ENCODE data around the gene APOC3.

Gene APOC3

GRCh38 chr11:116825854-116826750 is 3.6 kb upstream of the APOC3 start:
- no peaks in the 10 kb centered on the region for H4K20me1 ChIP-seq (ENCODE audit: insufficient read depth, low read length)
- H3K4me1 ChIP-seq (ENCODE audit: low read length), result no peaks in the 10 kb centered on the region
- TF ChIP-seq EZH2phosphoT487 (IDR thresholded peaks at IDR 0.05; ENCODE audit: low read depth), result no peak
- no peak for TF ChIP-seq CTCF (IDR thresholded peaks at IDR 0.05; ENCODE audit: low read depth, low read length)
- H3K27me3 ChIP-seq (ENCODE audit: low read depth, low read length), result no peaks in the 10 kb centered on the region
- H3K4me2 ChIP-seq (ENCODE audit: low read length), result no peak overlapping the region
- H3K36me3 ChIP-seq (replicated peaks; ENCODE audit: low read depth, low read length), result no peaks in the 10 kb centered on the region
- H3K9me3 ChIP-seq (ENCODE audit: insufficient read depth, low read length), result no peaks in the 10 kb centered on the region
- no peak overlapping the region for H3K27ac ChIP-seq (ENCODE audit: low read length)
- no peak overlapping the region for H3K9ac ChIP-seq (ENCODE audit: low read length)
- H3K79me2 ChIP-seq (ENCODE audit: low read length), result no peaks in the 10 kb centered on the region
- no peak overlapping the region for H3K4me3 ChIP-seq (ENCODE audit: low read length)
- H2AFZ ChIP-seq (ENCODE audit: low read depth, low read length), result no peak overlapping the region

GRCh38 chr11:116826751-116827431 is 2.8 kb upstream of the APOC3 start:
- H3K79me2 ChIP-seq (ENCODE audit: low read length), result no peaks in the 10 kb centered on the region
- no peaks in the 10 kb centered on the region for H3K36me3 ChIP-seq (replicated peaks; ENCODE audit: low read depth, low read length)
- no peak overlapping the region for H3K4me2 ChIP-seq (ENCODE audit: low read length)
- H3K27ac ChIP-seq (ENCODE audit: low read length), result no peak overlapping the region
- no peaks in the 10 kb centered on the region for H3K27me3 ChIP-seq (ENCODE audit: low read depth, low read length)
- TF ChIP-seq CTCF (IDR thresholded peaks at IDR 0.05; ENCODE audit: low read depth, low read length), result no peak
- no peaks in the 10 kb centered on the region for H3K9me3 ChIP-seq (ENCODE audit: insufficient read depth, low read length)
- H3K4me1 ChIP-seq (ENCODE audit: low read length), result no peaks in the 10 kb centered on the region
- H4K20me1 ChIP-seq (ENCODE audit: insufficient read depth, low read length), result no peaks in the 10 kb centered on the region
- no peak overlapping the region for H2AFZ ChIP-seq (ENCODE audit: low read depth, low read length)
- H3K9ac ChIP-seq (ENCODE audit: low read length), result no peak overlapping the region
- no peak overlapping the region for H3K4me3 ChIP-seq (ENCODE audit: low read length)

- H3K79me2 ChIP-seq (ENCODE audit: low read length), result no peaks in the 10 kb centered on the region
- H4K20me1 ChIP-seq (ENCODE audit: insufficient read depth, low read length), result no peaks in the 10 kb centered on the region
- H3K27ac ChIP-seq (ENCODE audit: low read length), result no peak overlapping the region
- H3K9me3 ChIP-seq (ENCODE audit: insufficient read depth, low read length), result no peaks in the 10 kb centered on the region
- H2AFZ ChIP-seq (ENCODE audit: low read depth, low read length), result no peak overlapping the region
- no peaks in the 10 kb centered on the region for H3K36me3 ChIP-seq (replicated peaks; ENCODE audit: low read depth, low read length)
- no peaks in the 10 kb centered on the region for H3K27me3 ChIP-seq (ENCODE audit: low read depth, low read length)
- TF ChIP-seq EZH2phosphoT487 (IDR thresholded peaks at IDR 0.05; ENCODE audit: low read depth) (no peak), CTCF (IDR thresholded peaks at IDR 0.05; ENCODE audit: low read depth, low read length) (no peak)
- H3K4me3 ChIP-seq (ENCODE audit: low read length), result no peak overlapping the region
- no peak overlapping the region for H3K4me2 ChIP-seq (ENCODE audit: low read length)
- no peak overlapping the region for H3K9ac ChIP-seq (ENCODE audit: low read length)
- no peaks in the 10 kb centered on the region for H3K4me1 ChIP-seq (ENCODE audit: low read length)
Observed at GRCh38 chr11:116827461-116827860, 2.2 kb upstream of the APOC3 start.
